ENCODE measurements around the gene PRKCE. TPM values are rescaled to one million over a fixed set of nuclear protein-coding genes. Genes with fewer than 3 reads are reported as not detected.
A peak's percentile ranks its signal among the peaks of the same experiment; 100 is the strongest.

Gene PRKCE
- total RNA-seq, 1 experiment from 2014 or later: 1.3 TPM

DNA sequence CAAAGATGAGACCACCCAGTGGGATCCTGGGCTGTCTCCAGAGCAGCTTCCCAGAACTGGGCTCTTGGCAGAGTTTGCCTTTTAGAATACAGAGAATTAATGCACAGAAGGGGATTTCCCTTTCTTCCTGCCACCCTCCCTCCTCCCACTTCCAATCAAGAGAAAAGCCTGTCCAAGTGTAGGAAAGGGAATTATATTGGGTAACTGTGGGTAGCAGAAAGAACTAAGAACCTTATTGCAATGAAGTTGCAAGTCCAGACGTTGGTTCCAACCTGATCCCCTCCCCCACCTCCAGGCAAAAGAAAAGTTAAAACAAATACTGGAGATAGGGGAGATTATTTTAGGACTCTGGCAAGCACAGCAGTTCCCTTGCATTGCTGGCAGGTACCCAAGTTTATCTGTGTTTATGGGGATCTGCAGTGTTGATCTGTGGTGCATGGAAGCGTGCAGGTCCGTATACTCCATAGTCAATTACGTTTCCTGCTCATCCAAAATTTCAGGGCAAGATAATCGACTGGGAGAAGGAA is 114.3 kb downstream of the PRKCE start:
- no peak overlapping the region for H3K56ac ChIP-seq (ENCODE audit: insufficient read length, low read depth, low read length)
- H3K27me3 ChIP-seq (ENCODE audit: insufficient read depth, low read length): no peaks in the 10 kb centered on the region
- H2BK12ac ChIP-seq (ENCODE audit: insufficient read length, low read depth, low read length): no peak overlapping the region
- no peaks in the 10 kb centered on the region for H3K79me1 ChIP-seq (ENCODE audit: insufficient read depth, low read depth, low read length, poor library complexity, severe bottlenecking)
- H2BK15ac ChIP-seq (ENCODE audit: low read depth, low read length): no peak overlapping the region
- Mint-ChIP-seq H3K36me3 (ENCODE audit: insufficient read depth in 1 of 3, low read depth in 3 of 3) (no peaks in the 10 kb centered on the region; a peak in 1 of 7 replicates), H3K27me3 (ENCODE audit: low read depth) (peaks cover 6% of the 10 kb centered on the region; the same call in 1 of the 2 replicates), H3K4me3 (no peak overlapping the region), H3K4me1 (peaks cover 12 to 19% of the 10 kb centered on the region in 2 experiments), H3K9me3 (no peaks in the 10 kb centered on the region), H3K27ac (no peak overlapping the region)
- no peak overlapping the region for H3K4me2 ChIP-seq (ENCODE audit: insufficient read depth, insufficient read length, low read length)
- no CpG with 5 or more reads among the region's 5 CpGs for WGBS (ENCODE audit: extremely low coverage, insufficient read length, low lambda C conversion rate)
- no peak overlapping the region for H4K91ac ChIP-seq (ENCODE audit: insufficient read length, low read depth, low read length)
- H2AFZ ChIP-seq (ENCODE audit: low read length): no peak overlapping the region
- no peak overlapping the region for H3K4ac ChIP-seq (ENCODE audit: low read depth, low read length)
- H2BK20ac ChIP-seq (ENCODE audit: low read depth, low read length, poor library complexity, severe bottlenecking): peak overlapping the region; percentile 60
- H3K79me2 ChIP-seq (ENCODE audit: insufficient read depth, low read length): no peaks in the 10 kb centered on the region
- no peak for DNase-seq
- H2AK5ac ChIP-seq (ENCODE audit: insufficient read length, low read length): no peak overlapping the region
- H4K20me1 ChIP-seq (ENCODE audit: control insufficient read depth, insufficient read depth, insufficient read length): no peaks in the 10 kb centered on the region
- H3K18ac ChIP-seq (ENCODE audit: insufficient read length, low read depth, low read length): no peak overlapping the region
- no peak overlapping the region for H3K9ac ChIP-seq (ENCODE audit: extremely low read depth, insufficient read length, low read length)
- H3K27ac ChIP-seq (ENCODE audit: insufficient read length, low read depth, low read length): no peak overlapping the region
- no peak overlapping the region for H2BK120ac ChIP-seq (ENCODE audit: low read depth, low read length, poor library complexity, severe bottlenecking)
- no peak overlapping the region for H4K8ac ChIP-seq (replicated peaks; ENCODE audit: insufficient read length, low read depth, low read length)
- H3K9me3 ChIP-seq (ENCODE audit: control insufficient read depth, low read depth, low read length): no peaks in the 10 kb centered on the region
- H2BK5ac ChIP-seq (ENCODE audit: insufficient read length, low read length): no peak overlapping the region
- H3K23me2 ChIP-seq (ENCODE audit: insufficient read length, low read depth, low read length, poor library complexity, severe bottlenecking): no peaks in the 10 kb centered on the region
- no peak overlapping the region for H3K14ac ChIP-seq (ENCODE audit: insufficient read depth, low read length)
- H3T11ph ChIP-seq (ENCODE audit: low read length): no peak overlapping the region
- H4K5ac ChIP-seq (ENCODE audit: insufficient read length, low read depth, low read length): no peak overlapping the region
- no peak for TF ChIP-seq CTCF (conservative IDR thresholded peaks at IDR 0.05)
- H3K23ac ChIP-seq (ENCODE audit: insufficient read length, low read depth, low read length): no peak overlapping the region
- no peaks in the 10 kb centered on the region for H3K4me1 ChIP-seq (ENCODE audit: insufficient read depth, low read length)
